HAP-1 (cell line): ENCODE measurements around the gene MORC1.
A peak's percentile ranks its signal among the peaks of the same experiment; 100 is the strongest.

ENCODE experiments used
- DNase-seq, 2 experiments: peaks; one replicate each; pipeline ENCODE4 v3.0.0-alpha.2; 2016 to 2020; ENCODE audit warnings: low spot score in 2 of 2
- H3K27me3 ChIP-seq: fragments of 250-450 bp; sonication (Bioruptor Pico); 2 replicates; pipeline ENCODE4 v1.5.1; 2020; ENCODE audit warnings: low read depth, mild to moderate bottlenecking, moderate library complexity
- H3K36me3 ChIP-seq: fragments of 250-450 bp; sonication (Bioruptor Pico); replicated peaks from 2 replicates; pipeline ENCODE4 v1.5.1; 2020; ENCODE audit warnings: mild to moderate bottlenecking
- H3K4me1 ChIP-seq: fragments of 250-450 bp; sonication (Bioruptor Pico); 2 replicates; pipeline ENCODE4 v1.5.1; 2020; ENCODE audit warnings: mild to moderate bottlenecking
- H3K4me3 ChIP-seq: fragments of 250-450 bp; sonication (Bioruptor Pico); 2 replicates; pipeline ENCODE4 v1.5.1; 2020; ENCODE audit warnings: mild to moderate bottlenecking, moderate library complexity
- H3K9me3 ChIP-seq: fragments of 250-450 bp; sonication (Bioruptor Pico); 2 replicates; pipeline ENCODE4 v1.5.1; 2020; ENCODE audit warnings: mild to moderate bottlenecking, moderate library complexity
- in situ Hi-C: fragments of 300-500 bp; cut with MboI; formaldehyde crosslinking; loops from 3 replicates; pipeline ENCODE4 v1.14.3; 2020; ENCODE audit warnings: low sequenced_read_pairs, inconsistent platforms, mixed read lengths

MORC1 gene

GRCh38 chr3:109045271-109046040 lies 72.5 kb downstream of the MORC1 start:
- Histone ChIP-seq H3K9me3 (no peaks in the 10 kb centered on the region), H3K4me3 (no peak overlapping the region), H3K4me1 (peaks cover 21% of the 10 kb centered on the region), H3K36me3 (no peaks in the 10 kb centered on the region), H3K27me3 (no peaks in the 10 kb centered on the region)
- no peak for DNase-seq
- in situ Hi-C loops = no loop called here

- no peak for DNase-seq
- Histone ChIP-seq H3K9me3 (no peaks in the 10 kb centered on the region), H3K36me3 (no peaks in the 10 kb centered on the region), H3K4me1 (no peaks in the 10 kb centered on the region), H3K27me3 (peaks cover 2% of the 10 kb centered on the region; the same call in 1 of the 2 replicates), H3K4me3 (no peak overlapping the region)
- in situ Hi-C loops = no loop called here
Observed at GRCh38 chr3:109035082-109035481, 82.9 kb downstream of the MORC1 start.

GRCh38 chr3:109033000-109033660 lies 84.8 kb downstream of the MORC1 start:
- H3K9me3 ChIP-seq = no peaks in the 10 kb centered on the region
- no peaks in the 10 kb centered on the region for H3K36me3 ChIP-seq
- in situ Hi-C loops = no loop called here
- peaks cover 2% of the 10 kb centered on the region; the same call in 1 of the 2 replicates for H3K27me3 ChIP-seq
- no peak for DNase-seq
- H3K4me1 ChIP-seq = no peaks in the 10 kb centered on the region
- H3K4me3 ChIP-seq = no peak overlapping the region

- Histone ChIP-seq H3K9me3 (no peaks in the 10 kb centered on the region), H3K27me3 (peaks cover 2% of the 10 kb centered on the region; the same call in 1 of the 2 replicates), H3K4me3 (no peak overlapping the region), H3K36me3 (no peaks in the 10 kb centered on the region), H3K4me1 (peaks cover 3% of the 10 kb centered on the region; the same call in 1 of the 2 replicates)
- in situ Hi-C loops = no loop called here
- DNase-seq = no peak
Observed at GRCh38 chr3:109028753-109029152, 89.2 kb downstream of the MORC1 start.

GRCh38 chr3:109026821-109027220 lies 91.1 kb downstream of the MORC1 start:
- DNase-seq = no peak
- in situ Hi-C loops = no loop called here
- H3K4me3 ChIP-seq = no peak overlapping the region

GRCh38 chr3:109025896-109026295 lies 92.0 kb downstream of the MORC1 start:
- H3K27me3 ChIP-seq = no peaks in the 10 kb centered on the region
- no peaks in the 10 kb centered on the region for H3K36me3 ChIP-seq
- H3K9me3 ChIP-seq = no peaks in the 10 kb centered on the region
- no peak for DNase-seq
- peaks cover 22% of the 10 kb centered on the region for H3K4me1 ChIP-seq
- in situ Hi-C loops = no loop called here
- no peak overlapping the region for H3K4me3 ChIP-seq

More at GRCh38 chr3:109026821-109027220, 91.1 kb downstream of the MORC1 start:
- H3K9me3 ChIP-seq = no peaks in the 10 kb centered on the region
- H3K4me1 ChIP-seq = peaks cover 20% of the 10 kb centered on the region
- H3K36me3 ChIP-seq = no peaks in the 10 kb centered on the region
- H3K27me3 ChIP-seq = 0 out of 2 replicates have a peak, but pooled peaks cover under 1% of the 10 kb centered on the region

GRCh38 chr3:109023656-109024254 lies 94.2 kb downstream of the MORC1 start:
- Histone ChIP-seq H3K36me3 (no peaks in the 10 kb centered on the region), H3K4me1 (peaks cover 22% of the 10 kb centered on the region), H3K27me3 (no peaks in the 10 kb centered on the region), H3K9me3 (no peaks in the 10 kb centered on the region), H3K4me3 (no peak overlapping the region)
- DNase-seq = peak; percentile 57 to 71
- in situ Hi-C loops = no loop called here

- H3K27me3 ChIP-seq = no peaks in the 10 kb centered on the region
- H3K9me3 ChIP-seq = no peaks in the 10 kb centered on the region
- in situ Hi-C loops = no loop called here
- H3K4me3 ChIP-seq = no peak overlapping the region
- DNase-seq = peak; percentile 35 to 72
- H3K4me1 ChIP-seq = peaks cover 22% of the 10 kb centered on the region
- H3K36me3 ChIP-seq = no peaks in the 10 kb centered on the region
Observed at GRCh38 chr3:109023167-109023566, 94.8 kb downstream of the MORC1 start.

- no peaks in the 10 kb centered on the region for H3K9me3 ChIP-seq
- H3K27me3 ChIP-seq = no peaks in the 10 kb centered on the region
- peaks cover 22% of the 10 kb centered on the region for H3K4me1 ChIP-seq
- DNase-seq = no peak
- no peaks in the 10 kb centered on the region for H3K36me3 ChIP-seq
- in situ Hi-C loops = no loop called here
- no peak overlapping the region for H3K4me3 ChIP-seq
Observed at GRCh38 chr3:109021556-109021955, 96.4 kb downstream of the MORC1 start.

GRCh38 chr3:109018828-109019227 lies 99.1 kb downstream of the MORC1 start:
- no peaks in the 10 kb centered on the region for H3K27me3 ChIP-seq
- peak; percentile 9 to 57 for DNase-seq
- in situ Hi-C loops = no loop called here
- no peaks in the 10 kb centered on the region for H3K9me3 ChIP-seq
- peaks cover 19% of the 10 kb centered on the region for H3K4me1 ChIP-seq
- no peak overlapping the region for H3K4me3 ChIP-seq
- H3K36me3 ChIP-seq = no peaks in the 10 kb centered on the region

GRCh38 chr3:109005443-109005842 lies 112.5 kb downstream of the MORC1 start:
- in situ Hi-C loops = no loop called here
- Histone ChIP-seq H3K4me3 (no peak overlapping the region), H3K4me1 (no peaks in the 10 kb centered on the region), H3K27me3 (no peaks in the 10 kb centered on the region), H3K9me3 (no peaks in the 10 kb centered on the region), H3K36me3 (no peaks in the 10 kb centered on the region)
- DNase-seq = no peak

- in situ Hi-C loops = no loop called here
- H3K9me3 ChIP-seq = no peaks in the 10 kb centered on the region
- H3K4me3 ChIP-seq = no peak overlapping the region
- H3K27me3 ChIP-seq = no peaks in the 10 kb centered on the region
- no peaks in the 10 kb centered on the region for H3K36me3 ChIP-seq
- no peaks in the 10 kb centered on the region for H3K4me1 ChIP-seq
- no peak for DNase-seq
Observed at GRCh38 chr3:108998436-108998835, 119.5 kb downstream of the MORC1 start.

- no peak overlapping the region for H3K4me3 ChIP-seq
- DNase-seq = no peak
- in situ Hi-C loops = no loop called here
- no peaks in the 10 kb centered on the region for H3K9me3 ChIP-seq
- H3K27me3 ChIP-seq = 0 out of 2 replicates have a peak, but pooled peaks cover 2% of the 10 kb centered on the region
- H3K4me1 ChIP-seq = no peaks in the 10 kb centered on the region; the same call in 1 of the 2 replicates
- no peaks in the 10 kb centered on the region for H3K36me3 ChIP-seq
Observed at GRCh38 chr3:108985844-108986243, 132.1 kb downstream of the MORC1 start.

- no peak overlapping the region for H3K4me3 ChIP-seq
- in situ Hi-C loops = no loop called here
- H3K27me3 ChIP-seq = no peaks in the 10 kb centered on the region
- no peak for DNase-seq
- no peaks in the 10 kb centered on the region for H3K9me3 ChIP-seq
- H3K36me3 ChIP-seq = no peaks in the 10 kb centered on the region
- H3K4me1 ChIP-seq = no peaks in the 10 kb centered on the region; the same call in 1 of the 2 replicates
Observed at GRCh38 chr3:108983051-108983450, 134.9 kb downstream of the MORC1 start.
